ENCODE results near the gene MRPL52.

GRCh38 chr14:22866874-22867273 is 37.2 kb downstream of the MRPL52 start:
- TF ChIP-seq POLR2A (IDR thresholded peaks at IDR 0.05): no peak
- no peak for TF ChIP-seq CTCF (IDR thresholded peaks at IDR 0.05)

All from lower leg skin (tissue), 3 donors.